Activated naive CD8-positive, alpha-beta T cell treated with anti-CD3 and anti-CD28 coated beads, Interleukin-2, amount 50 U/mL, for 24 hours (primary cell): Measurements from ENCODE around the gene ATP6V0C.
A peak's percentile ranks its signal among the peaks of the same experiment; 100 is the strongest.

Experiments used
- ATAC-seq: fragments of 150-1000 bp; cut with Tn5 transposase; one replicate; pipeline ENCODE4 v1.10.0; 2021
- DNase-seq: peaks from one replicate; pipeline ENCODE4 v3.0.0; 2021
- H3K27ac Mint-ChIP-seq: one replicate; pipeline ENCODE4 v1.8.0; 2021; ENCODE audit warnings: mild to moderate bottlenecking, mixed read lengths
- H3K27me3 Mint-ChIP-seq: one replicate; pipeline ENCODE4 v1.8.0; 2021; ENCODE audit warnings: mixed read lengths
- H3K36me3 Mint-ChIP-seq: one replicate; pipeline ENCODE4 v1.8.0; 2021; ENCODE audit warnings: low read depth, mixed read lengths
- H3K4me1 Mint-ChIP-seq: one replicate; pipeline ENCODE4 v1.8.0; 2021; ENCODE audit warnings: mixed read lengths
- H3K4me3 Mint-ChIP-seq: one replicate; pipeline ENCODE4 v1.8.0; 2021; ENCODE audit warnings: mild to moderate bottlenecking, moderate library complexity, mixed read lengths
- H3K9me3 Mint-ChIP-seq: one replicate; pipeline ENCODE4 v1.8.0; 2021; ENCODE audit warnings: mixed read lengths

Gene ATP6V0C

DNA sequence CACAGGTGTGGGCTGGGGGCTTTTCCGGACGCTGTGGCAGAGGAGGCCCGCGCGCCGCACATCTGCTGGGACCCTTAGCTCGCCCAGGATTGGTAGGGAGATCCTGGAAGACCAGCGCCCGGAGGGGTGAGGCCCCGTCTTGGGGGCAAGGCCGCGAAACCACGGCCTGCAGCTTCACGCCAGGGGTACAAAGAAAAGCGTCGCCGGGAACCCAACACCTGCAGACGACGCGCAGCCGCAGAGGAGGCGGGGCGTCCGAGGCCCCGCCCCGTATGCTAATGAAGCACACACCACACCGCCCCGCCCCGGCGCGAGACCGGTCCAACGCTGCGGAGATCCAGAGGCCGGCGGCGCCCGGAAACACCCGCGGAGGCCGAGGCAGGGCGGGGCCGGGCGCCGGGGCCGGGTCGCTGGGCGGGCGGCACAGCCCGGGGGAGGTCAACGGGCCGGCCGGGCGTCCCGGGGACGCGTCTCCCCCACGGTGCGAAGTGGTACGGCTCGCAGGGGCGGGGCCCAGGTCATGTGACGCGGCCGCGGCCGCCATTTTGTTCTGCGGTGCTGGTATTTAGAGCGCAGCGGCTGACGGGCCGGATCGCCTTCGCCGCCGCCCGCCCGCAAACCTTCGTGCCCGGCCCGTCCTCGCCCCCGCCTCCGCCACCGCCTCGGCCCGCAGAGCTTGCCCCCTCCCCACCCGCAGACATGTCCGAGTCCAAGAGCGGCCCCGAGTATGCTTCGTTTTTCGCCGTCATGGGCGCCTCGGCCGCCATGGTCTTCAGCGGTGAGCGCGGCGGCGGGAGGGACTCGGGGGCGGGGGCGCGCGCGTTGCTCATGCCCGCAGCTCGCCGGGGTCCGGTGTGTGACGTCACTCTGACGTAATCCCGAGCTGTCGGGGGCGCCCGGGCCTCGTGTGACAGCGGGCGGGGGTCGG, at the start of gene ATP6V0C:
ATP6V0C (plus strand) TSS at position 548 of the 928 bp plus-strand sequence; CDS start at position 700, 152 bp downstream.
- Mint-ChIP-seq H3K4me3 (peak within 1 kb of the TSS; percentile 90), H3K9me3 (no peaks in the 10 kb centered on the region), H3K27ac (peak within 1 kb of the TSS; percentile 91), H3K4me1 (peaks cover 56% of the 10 kb centered on the region), H3K27me3 (no peaks in the 10 kb centered on the region), H3K36me3 (peaks cover 11% of the 10 kb centered on the region)
- DNase-seq: peak; percentile 91
- ATAC-seq: peak; percentile 76

- peaks cover 3% of the 10 kb centered on the region for H3K36me3 Mint-ChIP-seq
- no peak overlapping the region for H3K4me3 Mint-ChIP-seq
- peaks cover 15% of the 10 kb centered on the region for H3K4me1 Mint-ChIP-seq
- H3K27ac Mint-ChIP-seq: no peak overlapping the region
- DNase-seq: no peak
- H3K27me3 Mint-ChIP-seq: peaks cover 5% of the 10 kb centered on the region
- ATAC-seq: no peak
- no peaks in the 10 kb centered on the region for H3K9me3 Mint-ChIP-seq
These were observed 49.4 kb upstream of the ATP6V0C start for GRCh38 chr16:2464333-2464732.

GRCh38 chr16:2465653-2466415, 47.9 kb upstream of the ATP6V0C start:
- ATAC-seq (no peak), DNase-seq (no peak)
- Mint-ChIP-seq H3K4me3 (no peak overlapping the region), H3K9me3 (no peaks in the 10 kb centered on the region), H3K4me1 (peaks cover 18% of the 10 kb centered on the region), H3K27me3 (peaks cover 20% of the 10 kb centered on the region), H3K36me3 (peaks cover 1% of the 10 kb centered on the region), H3K27ac (peak overlapping the region; percentile 54)

DNA sequence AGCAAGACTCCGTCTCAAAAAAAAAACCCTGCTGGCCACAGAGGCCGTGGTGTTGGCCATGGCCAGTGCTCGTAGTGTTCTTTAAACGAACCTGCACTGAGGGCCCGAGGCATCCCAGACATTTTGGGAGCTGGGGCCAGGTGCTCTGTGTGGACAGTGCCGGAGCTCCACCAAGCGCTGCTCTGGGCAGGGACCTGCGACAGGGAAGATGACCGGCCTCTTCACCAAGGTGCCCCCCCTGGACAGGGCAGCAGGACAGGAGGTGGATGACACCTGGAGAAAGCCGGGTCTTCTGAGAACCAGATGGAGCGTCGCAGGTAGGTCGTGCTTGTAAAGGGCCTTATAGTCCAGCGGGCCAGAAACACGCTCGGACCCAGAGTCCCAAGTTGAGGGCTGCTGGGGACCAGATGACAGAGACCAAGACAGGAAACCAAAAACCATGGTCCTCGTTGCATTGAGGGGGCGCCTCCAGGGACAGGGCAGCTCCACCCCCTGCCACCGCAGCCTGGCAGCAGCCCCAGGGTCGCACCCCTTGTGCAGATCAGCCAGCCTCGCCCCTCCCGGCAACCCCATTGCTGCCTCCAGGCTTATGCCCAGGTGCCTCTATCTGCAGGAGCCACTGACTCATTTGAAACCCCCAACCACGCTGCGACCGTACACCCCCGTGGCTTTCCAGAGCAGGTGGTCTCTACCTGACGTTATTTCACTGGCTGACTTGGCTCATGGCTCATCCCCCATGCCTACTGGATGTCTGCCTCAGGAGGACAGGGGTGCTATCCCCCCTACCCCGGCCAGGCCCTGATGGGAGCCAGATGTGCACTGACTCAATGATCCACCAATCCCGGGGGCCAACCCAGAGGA, 46.9 kb upstream of the ATP6V0C start:
- peak; percentile 11 for ATAC-seq
- no peaks in the 10 kb centered on the region for H3K9me3 Mint-ChIP-seq
- H3K36me3 Mint-ChIP-seq: peaks cover 1% of the 10 kb centered on the region
- peaks cover 20% of the 10 kb centered on the region for H3K27me3 Mint-ChIP-seq
- DNase-seq: no peak
- H3K4me1 Mint-ChIP-seq: peaks cover 18% of the 10 kb centered on the region
- no peak overlapping the region for H3K4me3 Mint-ChIP-seq
- H3K27ac Mint-ChIP-seq: no peak overlapping the region

DNA sequence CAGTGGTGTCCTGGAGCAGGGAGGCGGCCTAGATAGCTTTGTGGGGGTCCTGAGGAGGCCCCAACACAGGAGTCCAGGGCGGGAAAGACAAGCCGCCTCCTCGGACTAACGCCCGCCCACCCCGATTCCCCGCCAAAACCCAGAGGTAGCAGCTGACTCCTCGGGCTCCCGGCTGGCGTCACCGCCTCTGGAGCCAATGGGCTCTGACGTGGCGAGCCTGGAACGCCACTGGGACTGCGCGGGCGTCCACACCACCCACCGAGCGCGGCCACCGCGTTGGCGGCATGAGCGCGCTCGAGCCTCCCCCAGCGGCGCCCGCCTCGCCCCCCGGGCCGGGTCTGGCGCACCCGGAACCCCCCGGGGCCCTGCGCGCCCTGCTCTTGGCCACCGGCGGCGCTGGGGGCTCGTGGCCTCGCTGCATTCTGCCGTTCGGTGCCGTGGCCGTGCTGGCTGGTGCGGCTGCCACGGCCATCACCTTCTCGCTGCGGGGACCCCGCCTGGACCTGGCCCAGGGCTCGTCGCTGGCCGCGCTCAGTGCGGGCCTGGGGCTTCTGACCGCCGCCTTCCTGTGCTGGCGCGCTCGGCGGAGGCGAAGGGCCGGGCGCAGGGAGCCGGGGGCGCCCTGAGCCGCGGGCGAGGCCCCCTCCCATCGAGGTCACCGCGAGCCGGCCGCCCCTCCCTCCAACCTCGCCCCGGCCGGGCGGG, 46.1 kb upstream of the ATP6V0C start:
- H3K36me3 Mint-ChIP-seq: peaks cover 1% of the 10 kb centered on the region
- H3K9me3 Mint-ChIP-seq: no peaks in the 10 kb centered on the region
- peaks cover 20% of the 10 kb centered on the region for H3K27me3 Mint-ChIP-seq
- peaks cover 19% of the 10 kb centered on the region for H3K4me1 Mint-ChIP-seq
- ATAC-seq: peak; percentile 13
- DNase-seq: peak; percentile 46
- no peak overlapping the region for H3K27ac Mint-ChIP-seq
- H3K4me3 Mint-ChIP-seq: peak overlapping the region; percentile 17

DNA sequence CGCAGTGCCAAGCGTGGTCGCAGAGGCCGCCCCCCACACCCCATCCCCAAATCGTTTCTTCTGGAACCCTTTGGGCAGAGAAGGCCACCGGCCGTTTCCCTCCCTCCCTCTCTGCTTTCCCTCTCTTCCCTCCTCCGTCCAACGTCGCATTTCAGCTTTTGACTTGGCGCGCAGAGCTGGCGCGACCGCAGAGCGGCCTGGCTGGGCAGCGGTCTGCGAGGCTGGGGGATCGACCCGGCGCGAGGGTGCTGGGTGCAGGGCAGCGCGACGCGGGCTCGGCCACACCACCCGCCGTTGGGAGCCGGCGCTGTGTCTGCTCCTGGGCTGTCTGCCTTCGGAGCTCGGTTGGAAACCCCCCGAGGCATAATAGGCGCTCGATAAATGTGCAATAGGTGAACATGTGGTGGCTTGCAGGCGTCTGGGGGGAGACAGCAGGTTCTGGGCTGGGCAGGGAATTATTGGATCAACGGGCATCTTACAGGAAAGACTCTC, 45.5 kb upstream of the ATP6V0C start:
- DNase-seq: peak; percentile 34
- peak; percentile 22 for ATAC-seq
- Mint-ChIP-seq H3K4me3 (peak overlapping the region; percentile 17), H3K4me1 (peaks cover 24% of the 10 kb centered on the region), H3K27ac (no peak overlapping the region), H3K27me3 (peaks cover 25% of the 10 kb centered on the region), H3K9me3 (no peaks in the 10 kb centered on the region), H3K36me3 (peaks cover 1% of the 10 kb centered on the region)

- peak; percentile 25 for DNase-seq
- Mint-ChIP-seq H3K27me3 (peaks cover 27% of the 10 kb centered on the region), H3K36me3 (no peaks in the 10 kb centered on the region), H3K4me1 (peaks cover 26% of the 10 kb centered on the region), H3K27ac (no peak overlapping the region), H3K4me3 (no peak overlapping the region), H3K9me3 (no peaks in the 10 kb centered on the region)
- no peak for ATAC-seq
These were observed 44.9 kb upstream of the ATP6V0C start for GRCh38 chr16:2468725-2469398.

GRCh38 chr16:2469399-2470233, 44.1 kb upstream of the ATP6V0C start:
- H3K9me3 Mint-ChIP-seq: no peaks in the 10 kb centered on the region
- H3K27me3 Mint-ChIP-seq: peaks cover 27% of the 10 kb centered on the region
- H3K4me3 Mint-ChIP-seq: no peak overlapping the region
- no peak overlapping the region for H3K27ac Mint-ChIP-seq
- peaks cover 26% of the 10 kb centered on the region for H3K4me1 Mint-ChIP-seq
- no peak for DNase-seq
- ATAC-seq: no peak
- H3K36me3 Mint-ChIP-seq: no peaks in the 10 kb centered on the region

GRCh38 chr16:2470234-2470601, 43.5 kb upstream of the ATP6V0C start:
- peaks cover 26% of the 10 kb centered on the region for H3K4me1 Mint-ChIP-seq
- no peak for ATAC-seq
- DNase-seq: no peak
- no peak overlapping the region for H3K27ac Mint-ChIP-seq
- peaks cover 27% of the 10 kb centered on the region for H3K27me3 Mint-ChIP-seq
- H3K36me3 Mint-ChIP-seq: no peaks in the 10 kb centered on the region
- H3K9me3 Mint-ChIP-seq: no peaks in the 10 kb centered on the region
- no peak overlapping the region for H3K4me3 Mint-ChIP-seq

- no peak overlapping the region for H3K4me3 Mint-ChIP-seq
- DNase-seq: no peak
- peaks cover 26% of the 10 kb centered on the region for H3K4me1 Mint-ChIP-seq
- no peak overlapping the region for H3K27ac Mint-ChIP-seq
- peaks cover 27% of the 10 kb centered on the region for H3K27me3 Mint-ChIP-seq
- H3K36me3 Mint-ChIP-seq: no peaks in the 10 kb centered on the region
- H3K9me3 Mint-ChIP-seq: no peaks in the 10 kb centered on the region
- no peak for ATAC-seq
These were observed 43.1 kb upstream of the ATP6V0C start for GRCh38 chr16:2470603-2471015.

- no peak for ATAC-seq
- Mint-ChIP-seq H3K4me3 (no peak within 1 kb of the TSS), H3K27ac (no peak within 1 kb of the TSS), H3K9me3 (no peaks in the 10 kb centered on the region), H3K27me3 (peaks cover 27% of the 10 kb centered on the region), H3K36me3 (no peaks in the 10 kb centered on the region), H3K4me1 (peaks cover 30% of the 10 kb centered on the region)
- peak; percentile 27 for DNase-seq
These were observed 42.6 kb upstream of the ATP6V0C start, which contains the start of gene NTN3 for GRCh38 chr16:2471016-2471652. TSS of gene NTN3 (plus strand) at chr16:2471297. CDS start at chr16:2471702, 405 bp downstream.
